ENCODE data around the gene NFATC1.

NFATC1 gene

DNA sequence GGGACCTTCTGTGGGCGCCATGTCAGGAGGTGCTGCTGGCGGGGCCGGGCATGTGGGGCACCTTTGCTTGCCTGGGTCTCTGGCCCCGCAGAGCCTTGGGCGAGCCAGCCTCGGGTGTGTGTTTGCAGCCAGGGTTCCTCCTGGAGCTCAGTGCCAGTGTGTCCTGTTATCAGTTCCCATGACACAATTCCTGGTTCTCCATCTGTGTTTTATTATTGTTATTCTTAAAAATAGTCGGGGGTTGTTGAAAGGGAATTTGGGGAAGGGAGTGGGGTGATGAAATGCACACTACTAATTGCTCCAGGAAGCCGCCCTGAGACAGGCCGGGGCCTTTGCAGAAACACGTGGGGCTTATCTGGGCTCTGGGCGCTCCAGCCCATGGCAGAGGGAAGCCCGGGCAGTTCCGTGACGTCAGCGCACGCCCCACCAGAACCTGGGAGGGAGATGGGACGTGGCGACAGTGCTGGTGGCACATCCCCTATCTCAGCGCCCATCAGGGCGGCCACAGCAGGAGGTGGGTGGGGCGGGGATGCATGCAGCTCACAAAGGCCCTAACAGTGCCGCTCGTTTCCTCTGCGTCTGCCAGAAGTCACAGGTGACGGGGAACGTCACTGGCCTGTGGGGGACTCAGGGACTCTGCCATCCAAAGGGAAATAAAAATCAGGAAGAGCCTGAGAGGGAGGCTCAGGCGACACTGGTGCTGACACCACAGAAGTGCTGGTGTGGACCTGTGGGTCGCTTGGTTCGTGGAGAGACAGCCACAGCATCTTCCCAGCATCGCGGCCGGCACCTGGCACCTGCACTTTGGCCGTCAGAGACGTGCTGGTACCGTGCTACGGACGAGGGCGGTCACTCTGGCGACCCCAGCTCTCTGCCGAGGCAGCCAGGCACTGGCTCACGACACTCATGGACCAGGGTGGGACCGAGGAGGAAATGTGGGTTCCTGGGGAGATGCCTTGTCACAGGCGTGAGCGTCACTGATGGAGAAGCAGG lies 131.0 kb downstream of the NFATC1 start:
- no peak for DNase-seq

DNA sequence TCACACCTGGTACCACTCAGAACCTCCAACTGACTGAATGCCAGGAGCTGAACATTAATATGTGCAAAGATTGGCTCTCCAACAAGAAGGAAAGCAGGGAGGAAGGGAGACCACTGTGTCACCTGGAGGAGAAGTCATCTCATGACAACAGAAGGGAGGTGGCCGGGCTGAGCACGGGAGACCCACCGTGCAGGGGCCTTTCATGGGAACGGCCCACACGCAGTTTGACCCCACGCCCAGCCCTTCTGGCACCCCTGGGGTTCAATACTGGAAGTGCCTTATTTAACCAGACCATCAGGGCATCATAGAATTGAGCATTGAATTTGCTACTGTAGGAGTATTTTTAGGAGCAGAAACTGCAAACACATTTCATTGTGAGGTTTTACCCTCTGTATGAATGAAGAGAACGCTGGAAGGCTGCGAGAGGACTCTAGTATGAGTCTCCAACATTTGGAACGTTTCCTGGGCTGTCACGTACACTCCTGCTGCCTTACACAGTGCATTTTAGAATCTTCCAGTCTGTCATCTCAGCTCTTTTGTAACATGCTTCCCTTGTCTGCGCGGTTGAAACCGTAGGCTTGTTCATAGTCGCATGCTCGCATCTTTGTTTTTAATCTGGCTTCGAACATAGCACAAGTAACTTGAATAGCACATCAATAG lies 132.1 kb downstream of the NFATC1 start:
- no peak for DNase-seq

DNA sequence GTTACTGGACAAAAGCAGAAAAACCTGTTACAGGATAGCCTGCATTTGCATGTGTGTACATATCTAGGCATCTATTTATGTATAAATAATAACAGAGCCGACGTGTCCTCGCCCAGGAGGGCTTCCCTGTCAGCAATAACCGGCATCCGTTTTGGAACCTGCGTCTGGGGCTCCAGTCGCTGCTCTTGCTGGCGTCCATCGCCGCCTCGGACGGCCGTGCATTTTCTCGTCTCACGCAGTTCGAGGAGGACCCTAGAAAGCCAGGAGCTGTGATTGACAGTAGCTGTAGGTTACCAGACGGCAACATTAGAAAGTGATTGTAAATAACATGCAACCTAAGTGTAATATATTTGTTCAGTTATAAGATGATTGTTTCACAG lies 132.6 kb downstream of the NFATC1 start:
- DNase-seq, result no peak

DNA sequence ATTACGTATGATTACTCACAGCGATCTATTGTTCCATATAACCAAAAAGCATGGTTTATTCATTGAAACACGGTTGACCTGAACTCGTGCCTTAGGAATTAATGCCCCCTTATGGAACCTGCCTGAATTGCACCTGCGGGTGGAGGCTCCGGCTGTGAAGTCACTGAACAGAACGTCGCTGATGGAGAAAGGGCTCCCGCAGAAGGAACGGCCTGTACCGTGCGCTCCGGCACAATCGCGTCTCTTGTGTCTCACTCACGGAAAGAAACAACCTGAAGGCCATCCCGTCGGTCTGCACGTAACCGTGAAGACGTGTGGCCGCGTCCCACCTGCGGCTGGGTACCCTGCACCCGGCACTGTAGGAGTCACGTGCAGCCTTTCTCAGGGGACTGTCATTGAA lies 133.1 kb downstream of the NFATC1 start:
- peak; percentile 74 for DNase-seq

DNA sequence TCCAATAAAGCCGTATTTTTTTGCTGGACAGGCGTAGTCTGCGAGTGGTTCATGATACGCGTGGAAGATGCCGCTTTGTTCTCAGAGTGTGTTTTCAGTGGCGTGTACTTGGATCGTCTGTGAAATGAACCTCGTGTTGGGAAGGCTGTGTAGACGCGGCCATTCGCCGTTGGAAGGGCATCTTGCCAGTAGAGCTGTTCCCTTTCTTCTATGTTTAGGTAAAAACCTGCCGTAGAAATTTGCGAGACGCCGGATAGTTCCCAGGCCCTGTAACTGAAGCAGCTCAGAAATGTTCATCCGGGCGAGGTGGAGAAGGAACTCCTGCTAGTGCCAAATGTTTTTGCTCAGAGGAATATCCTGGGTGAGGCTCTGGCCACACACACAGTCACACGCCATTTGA lies 133.6 kb downstream of the NFATC1 start:
- DNase-seq, result no peak

DNA sequence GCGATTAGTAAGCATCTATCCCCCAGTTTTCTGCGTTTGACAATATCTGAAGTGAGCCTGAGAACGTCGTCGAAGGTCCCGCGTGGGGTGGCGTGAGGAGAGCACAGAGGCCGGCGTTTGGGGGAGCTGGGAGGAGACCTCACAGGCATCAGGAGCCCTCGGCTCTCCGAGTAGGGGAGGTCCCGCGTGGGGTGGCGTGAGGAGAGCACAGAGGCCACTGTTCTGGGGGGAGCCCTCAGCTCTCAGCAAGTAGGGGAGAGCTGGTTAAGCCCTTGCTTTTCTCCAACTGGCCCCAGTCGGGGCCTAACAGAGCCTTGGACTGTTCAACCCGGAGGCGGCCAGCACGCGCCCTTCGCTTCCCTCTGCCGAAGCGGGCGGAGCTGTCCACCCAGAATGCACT lies 134.3 kb downstream of the NFATC1 start:
- no peak for DNase-seq

DNA sequence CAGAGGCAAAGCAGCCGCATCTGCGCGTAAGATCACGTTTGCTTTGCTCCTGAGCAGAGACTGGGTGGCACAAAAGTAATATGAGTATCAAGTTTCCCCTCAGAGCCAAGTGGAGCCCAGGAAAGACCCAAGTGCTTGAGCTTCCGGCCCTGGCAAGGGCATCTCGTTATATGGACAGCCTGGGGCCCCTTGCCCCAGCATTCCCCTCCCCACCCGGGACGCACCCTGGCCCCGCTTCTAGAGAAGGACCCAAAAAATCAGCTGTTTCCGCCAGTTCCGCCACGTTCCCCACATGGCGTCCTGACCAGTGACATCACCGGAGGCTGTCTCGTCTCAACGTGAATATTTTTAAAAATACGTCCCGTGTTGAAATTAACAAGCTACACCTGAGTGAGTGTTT lies 135.1 kb downstream of the NFATC1 start:
- no peak for DNase-seq

DNA sequence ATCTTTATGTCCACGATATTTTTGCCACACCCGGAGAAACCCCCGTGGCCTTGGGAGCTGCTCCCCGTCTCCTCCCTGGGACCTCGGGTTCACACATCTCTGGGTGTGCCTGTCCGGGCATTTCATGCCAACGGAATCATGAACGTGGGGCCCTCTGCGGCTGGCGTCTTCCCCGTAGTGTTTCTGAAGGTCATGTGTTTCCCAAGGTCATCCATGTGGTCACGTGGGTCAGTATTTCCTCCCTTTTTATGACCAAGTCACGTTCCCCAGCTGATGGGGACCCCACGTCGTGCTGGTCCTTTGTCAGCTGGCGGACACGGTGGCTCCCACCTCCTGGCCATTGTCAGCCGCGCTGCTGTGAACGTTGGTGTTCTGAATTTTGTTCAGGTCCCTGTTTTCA lies 135.7 kb downstream of the NFATC1 start:
- DNase-seq, result no peak

DNA sequence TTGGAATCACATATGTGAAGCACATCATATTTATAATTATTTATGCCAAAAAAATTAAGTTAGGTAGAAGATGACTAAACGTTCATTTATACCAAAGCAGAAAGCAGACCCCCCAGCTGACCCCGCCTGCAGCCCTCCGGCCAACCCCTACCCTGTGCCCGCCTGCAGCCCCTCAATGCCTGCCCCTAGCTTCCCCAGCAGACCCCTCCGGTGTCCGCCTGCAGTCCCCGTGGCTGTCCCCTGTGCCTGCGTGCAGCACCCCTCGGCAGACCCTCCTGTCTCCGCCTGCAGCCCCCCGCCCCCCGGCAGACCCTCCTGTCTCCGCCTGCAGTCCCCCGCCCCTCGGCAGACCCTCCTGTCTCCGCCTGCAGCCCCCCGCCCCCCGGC lies 136.2 kb downstream of the NFATC1 start:
- DNase-seq, result no peak

DNA sequence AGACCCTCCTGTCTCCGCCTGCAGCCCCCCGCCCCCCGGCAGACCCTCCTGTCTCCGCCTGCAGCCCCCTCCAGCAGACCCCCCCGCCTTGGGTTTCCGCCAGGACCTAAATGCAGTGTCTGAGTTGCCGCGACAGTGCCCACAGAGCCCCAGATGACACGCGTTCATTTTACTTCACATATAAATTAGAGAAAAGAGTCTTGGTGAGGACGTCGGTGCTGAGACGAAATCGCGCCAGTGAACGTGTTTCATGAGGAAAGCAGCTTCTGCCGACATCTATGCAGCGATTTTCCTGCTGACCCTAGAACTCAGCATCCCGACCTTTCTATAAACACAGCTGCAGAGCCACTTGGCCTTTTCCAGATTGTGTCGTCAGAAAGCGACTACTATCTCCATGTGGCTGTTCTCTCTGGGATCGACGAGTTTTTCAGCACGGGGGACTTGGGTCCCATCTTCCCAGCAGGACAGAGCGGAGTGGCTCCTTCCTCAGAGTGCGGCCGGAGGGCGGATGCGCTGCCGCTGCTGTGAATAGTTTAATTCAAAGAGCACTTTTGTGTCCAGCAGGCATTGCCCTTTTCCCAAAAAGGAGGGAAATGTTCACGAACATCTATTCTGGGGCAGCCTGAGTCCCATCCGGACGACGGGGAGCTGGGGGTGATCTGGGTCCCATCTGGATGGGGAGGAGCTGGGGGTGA lies 136.7 kb downstream of the NFATC1 start:
- no peak for DNase-seq

DNA sequence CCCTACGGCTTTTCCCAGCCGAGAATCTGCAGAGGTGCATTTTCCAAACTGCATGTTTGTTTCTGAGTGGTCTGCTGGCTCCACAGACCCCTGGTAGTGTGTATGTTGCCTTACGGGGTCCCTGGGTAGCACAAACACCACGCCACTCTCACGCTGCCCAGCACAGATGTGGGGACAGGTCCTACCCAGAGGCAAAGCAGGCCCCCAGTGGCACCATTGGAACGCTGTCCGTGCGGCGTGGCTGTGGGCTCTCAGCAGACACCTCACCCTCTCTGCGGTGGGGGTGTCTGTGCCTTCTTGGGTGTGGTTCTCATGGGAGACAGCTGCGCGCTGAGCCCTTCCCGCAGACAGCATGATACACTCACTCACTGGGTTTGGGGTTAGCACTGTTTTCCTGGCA lies 137.4 kb downstream of the NFATC1 start:
- no peak for DNase-seq

DNA sequence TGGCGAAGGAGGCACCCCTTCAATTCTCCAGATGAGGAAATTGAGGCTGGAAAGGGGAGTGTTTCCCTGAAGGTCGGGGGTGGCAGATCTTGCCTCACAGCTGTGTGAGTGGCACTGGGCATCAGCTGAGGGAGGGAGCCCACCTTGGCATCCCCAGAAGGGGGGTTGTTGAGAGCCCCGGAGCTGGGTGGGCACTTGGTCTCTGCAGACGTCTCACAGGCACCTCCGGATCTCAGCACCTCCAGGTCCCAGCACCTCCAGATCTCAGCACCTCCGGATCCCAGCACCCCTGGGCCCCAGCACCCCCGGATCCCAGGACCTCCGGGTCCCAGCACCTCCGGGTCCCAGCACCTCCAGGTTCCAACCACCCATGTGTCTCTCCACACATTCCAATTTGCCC lies 137.9 kb downstream of the NFATC1 start:
- DNase-seq, result no peak

DNA sequence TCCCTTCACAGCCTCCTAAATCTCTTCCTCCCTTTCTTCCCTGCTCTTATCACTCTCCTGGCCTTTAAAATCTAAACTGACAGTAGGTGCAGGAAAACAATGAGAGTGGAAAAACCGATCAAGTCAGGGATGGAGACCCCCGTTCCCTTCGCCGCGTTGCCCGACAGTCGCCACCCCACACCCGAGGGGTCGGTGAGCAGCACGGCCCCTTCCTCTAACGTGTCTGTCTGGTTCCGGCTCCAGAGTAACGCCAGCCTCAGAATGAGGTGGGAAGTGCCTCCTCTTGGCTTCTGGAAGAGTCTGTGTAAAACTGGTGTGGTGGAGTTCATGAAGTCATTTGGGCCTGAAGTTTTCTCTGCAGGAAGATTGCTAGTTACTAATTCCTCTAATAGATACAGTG lies 138.6 kb downstream of the NFATC1 start:
- DNase-seq, result no peak

DNA sequence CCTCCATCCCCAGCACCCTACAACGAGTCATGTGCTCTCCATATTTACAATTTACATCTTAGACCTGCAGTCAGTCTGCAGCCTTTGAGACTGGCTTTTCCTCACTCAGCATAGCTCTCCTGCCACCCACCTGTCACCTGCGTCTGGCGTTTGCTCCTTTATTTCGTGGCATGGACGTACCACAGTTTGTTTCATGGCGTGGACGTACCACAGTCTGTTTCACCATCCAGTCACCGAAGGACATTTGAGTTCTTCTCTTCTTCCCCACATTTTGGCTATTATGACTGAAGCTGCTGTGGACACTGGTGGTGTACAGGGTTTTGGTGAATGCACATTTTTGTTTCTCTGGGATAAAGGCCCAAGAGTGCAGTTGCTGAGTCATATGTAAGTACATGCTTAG lies 142.0 kb downstream of the NFATC1 start:
- no peak for DNase-seq

DNA sequence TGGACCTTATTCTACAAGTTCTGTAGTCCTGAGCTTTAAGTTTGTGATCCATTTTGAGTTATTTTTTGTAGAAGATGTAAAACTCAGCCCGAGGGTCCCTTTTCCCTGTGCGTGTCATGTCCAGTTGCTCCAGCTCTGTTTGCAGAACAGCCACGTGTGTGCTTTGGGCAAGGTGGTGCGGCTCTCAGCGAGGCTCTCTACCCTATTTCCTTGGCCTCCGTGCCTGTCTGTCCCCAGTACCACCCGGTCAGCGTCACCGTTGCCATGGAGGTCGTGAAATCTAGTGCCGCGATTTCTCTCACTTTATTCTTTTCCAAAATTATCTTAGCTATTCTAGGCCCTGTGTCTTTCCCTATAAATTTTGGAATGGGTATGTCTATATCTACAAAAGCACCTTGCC lies 142.9 kb downstream of the NFATC1 start:
- DNase-seq, result no peak

DNA sequence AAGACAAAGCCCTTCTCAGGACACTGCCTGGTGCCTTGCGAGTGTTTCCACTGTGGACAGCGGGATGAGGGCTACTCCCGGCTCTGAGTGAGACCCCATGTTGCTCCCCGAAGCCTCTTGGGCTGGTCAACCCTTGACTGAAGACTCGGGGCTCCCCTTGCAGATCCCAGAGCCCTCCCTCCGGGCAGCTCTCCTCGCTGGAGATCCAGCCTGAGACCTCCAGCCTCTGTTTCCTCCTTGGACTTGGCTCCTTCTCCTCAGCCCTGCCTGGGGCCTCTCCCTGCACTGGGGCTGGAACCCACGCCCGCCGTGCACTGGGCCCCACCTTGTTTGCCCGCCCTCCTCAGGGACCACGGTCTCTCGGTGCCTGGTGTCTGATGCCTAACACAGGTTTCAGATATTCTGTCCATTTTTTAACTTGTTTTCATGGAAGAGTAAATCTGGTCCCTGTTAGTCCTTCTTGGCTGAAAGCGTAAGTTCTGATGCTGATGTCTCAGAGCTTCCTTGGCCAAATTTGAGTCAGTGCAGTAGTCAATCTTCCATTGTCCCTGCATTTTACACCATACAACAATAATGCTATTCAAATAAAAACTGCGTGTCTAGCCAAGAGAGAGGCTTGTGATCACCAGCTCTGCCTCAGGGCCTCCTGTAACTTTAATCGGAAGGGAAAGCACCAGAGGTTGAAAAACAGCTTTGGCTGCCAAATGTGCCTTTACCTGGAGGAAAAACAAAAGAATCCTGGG lies 144.6 kb downstream of the NFATC1 start:
- no peak for DNase-seq

DNA sequence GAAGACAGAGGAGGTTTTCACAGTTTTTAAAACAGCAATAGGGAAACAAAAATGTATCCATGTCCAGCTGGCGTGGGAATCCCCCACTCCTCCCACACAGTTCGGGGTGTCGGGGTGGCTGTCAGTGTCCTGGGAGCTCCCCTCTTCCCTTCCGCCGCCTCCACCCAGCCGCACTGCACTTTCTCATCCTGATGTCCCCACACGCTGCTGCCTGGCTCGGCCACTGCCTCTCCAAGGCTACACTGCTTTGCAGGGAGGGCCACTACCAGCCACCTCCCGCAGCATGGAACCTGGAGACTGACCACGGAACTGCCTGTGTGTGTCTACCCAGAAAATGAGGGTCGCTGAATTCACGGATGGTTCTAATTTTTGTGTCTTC lies 145.2 kb downstream of the NFATC1 start:
- DNase-seq, result no peak

DNA sequence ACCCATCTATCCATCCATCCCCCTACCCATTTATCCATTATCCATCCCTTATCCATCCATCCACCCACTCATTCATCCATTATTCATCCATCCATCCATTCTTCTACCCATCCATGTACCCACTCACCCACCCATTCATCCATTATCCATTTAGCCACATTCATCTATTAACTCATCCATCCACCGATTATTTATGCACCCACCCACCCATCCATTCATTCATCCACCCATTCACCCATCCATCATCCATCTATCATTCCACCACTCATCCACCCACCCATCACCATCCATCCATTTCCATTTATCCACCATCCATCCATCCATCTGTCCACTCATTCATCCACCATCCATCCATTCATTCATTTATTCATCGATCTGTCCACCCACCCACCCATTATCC lies 146.5 kb downstream of the NFATC1 start:
- no peak for DNase-seq

DNA sequence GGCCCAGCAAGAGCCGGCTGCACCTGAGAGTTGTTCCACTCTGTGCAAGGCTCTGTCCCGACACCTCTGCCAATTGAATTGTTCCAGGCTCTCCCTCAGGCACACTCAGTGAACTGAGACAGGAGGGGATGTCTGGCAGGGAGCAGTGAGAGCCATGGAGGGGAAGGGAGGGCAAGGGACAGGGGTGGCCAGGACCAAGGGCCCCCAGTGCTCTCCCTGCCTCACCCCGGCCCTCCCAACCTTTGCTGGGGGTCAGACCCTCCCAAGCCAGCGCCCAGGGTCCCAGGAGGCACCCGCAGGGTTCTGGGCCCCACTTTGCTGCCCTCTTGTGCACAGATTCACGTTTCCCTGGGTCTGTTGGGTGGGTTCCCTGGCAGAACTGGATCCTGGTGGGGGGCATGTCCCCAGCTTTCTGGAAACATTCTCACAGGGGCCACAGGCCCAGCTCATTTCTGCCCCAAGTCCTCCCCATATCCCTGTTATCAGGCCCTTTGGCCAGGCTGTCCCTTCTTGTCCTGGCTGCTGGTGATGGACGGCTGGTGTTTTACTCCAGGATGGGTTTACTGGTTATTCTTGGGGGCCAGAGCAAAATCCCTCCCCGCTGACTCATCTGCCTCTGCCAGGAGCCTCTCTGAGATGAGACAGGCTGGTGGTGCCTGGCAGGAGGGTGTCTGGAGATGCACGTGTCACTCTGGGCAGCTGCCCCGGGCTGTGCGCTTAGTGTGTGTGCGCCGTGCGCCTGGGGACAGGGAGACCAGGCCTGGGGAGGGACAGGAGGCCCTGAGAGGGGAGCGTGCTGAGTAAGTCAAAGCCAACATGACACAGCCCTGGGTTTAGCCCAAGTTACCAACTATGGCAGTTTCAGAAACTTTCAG lies 147.4 kb downstream of the NFATC1 start:
- DNase-seq, result no peak

DNA sequence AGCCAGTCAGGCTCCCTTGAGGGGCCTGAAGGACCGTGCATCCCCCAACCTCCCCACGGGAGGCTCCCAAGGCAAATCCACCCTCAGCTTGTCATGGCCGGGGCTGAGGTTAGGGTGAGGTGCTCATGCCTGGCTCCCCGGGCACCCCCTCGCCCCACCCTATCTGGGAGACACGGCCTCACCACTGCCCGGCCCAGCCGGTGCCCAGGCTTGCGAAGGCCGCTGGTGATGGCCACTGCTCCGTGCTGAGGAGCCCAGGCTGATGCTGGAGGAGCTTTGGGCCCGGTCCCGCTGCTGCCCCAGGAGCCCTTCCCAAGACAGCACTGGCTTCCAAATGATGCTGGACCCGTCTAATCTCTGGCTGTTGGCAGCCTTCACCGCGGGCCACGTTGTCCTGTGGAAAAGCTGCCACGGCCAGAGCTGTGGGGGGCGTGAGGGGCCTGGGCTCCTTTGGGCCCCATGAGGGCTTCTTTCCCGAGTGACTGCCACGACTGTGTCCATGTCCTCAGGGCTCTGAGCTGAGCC lies 148.2 kb downstream of the NFATC1 start:
- no peak for DNase-seq

DNA sequence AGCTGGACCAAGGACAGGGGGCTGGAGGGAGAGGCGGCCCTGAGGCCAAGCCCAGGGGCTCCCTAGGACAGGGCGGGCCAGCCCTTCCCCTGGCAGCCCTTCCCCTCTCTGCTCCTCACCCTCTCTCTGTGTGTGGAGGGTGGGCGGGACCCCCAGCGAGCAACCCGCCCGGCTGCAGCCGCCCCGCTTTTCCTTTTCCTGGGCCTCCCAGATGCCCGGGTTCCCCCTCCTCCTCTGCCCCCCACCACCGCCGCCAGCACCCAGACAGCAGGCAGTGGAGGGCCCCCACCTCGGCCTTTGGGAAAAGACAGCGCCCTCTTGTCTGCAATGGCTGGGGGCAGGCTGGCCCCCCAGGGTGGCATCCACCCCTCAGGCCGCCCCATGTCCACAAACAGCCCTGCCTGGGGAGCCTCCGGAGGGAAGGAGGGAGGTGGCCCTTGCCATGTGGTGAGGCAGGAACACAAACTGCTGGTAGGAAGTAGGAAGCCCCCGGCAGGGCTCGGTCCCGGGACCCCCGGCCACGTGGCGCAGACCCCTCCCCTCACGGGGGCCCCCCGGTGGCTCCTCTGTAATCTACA lies 148.7 kb downstream of the NFATC1 start:
- no peak for DNase-seq

DNA sequence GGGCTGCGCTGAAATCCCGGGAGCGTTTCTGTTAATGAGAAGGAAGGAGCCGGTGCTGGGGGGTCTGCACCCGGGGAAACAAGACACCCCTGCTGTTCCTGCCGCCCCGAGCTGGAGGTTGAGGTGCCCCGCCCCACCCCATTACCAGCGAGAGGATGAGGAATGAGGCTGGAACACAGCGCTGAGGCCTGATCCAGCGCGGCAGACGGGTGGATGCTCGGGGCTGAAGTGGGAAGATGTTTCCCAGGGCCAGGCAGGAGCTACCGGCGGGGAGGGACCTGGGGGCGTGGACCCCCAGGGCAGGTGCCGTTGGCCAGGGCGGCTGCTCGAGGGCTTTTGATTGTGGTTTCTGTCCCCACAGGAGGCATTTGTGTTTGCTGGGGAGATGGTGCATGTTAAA lies 149.5 kb downstream of the NFATC1 start:
- no peak for DNase-seq

All from stimulated activated CD4-positive, alpha-beta T cell treated with anti-CD3 and anti-CD28 coated beads, Interleukin-4, amount 100 ng/mL, for 1 hour (primary cell).